ENCODE results near the gene PIK3R6.

PIK3R6 gene

GRCh38 chr17:8862213-8863056 is 5.0 kb downstream of the PIK3R6 start:
- TF ChIP-seq REST (IDR thresholded peaks at IDR 0.05; ENCODE audit: insufficient replicate concordance, low read depth): no peak
- TF ChIP-seq POLR2AphosphoS5 (IDR thresholded peaks at IDR 0.05; ENCODE audit: low read depth): no peak
- TF ChIP-seq SPI1 (IDR thresholded peaks at IDR 0.05; ENCODE audit: borderline replicate concordance, low read depth): no peak
- TF ChIP-seq GABPA (IDR thresholded peaks at IDR 0.05; ENCODE audit: low read depth): no peak
- TF ChIP-seq CTCF (IDR thresholded peaks at IDR 0.05; ENCODE audit: insufficient read depth, low read length): no peak
- no peak overlapping the region for H3K27ac ChIP-seq (replicated peaks)

GRCh38 chr17:8861495-8862181 is 5.8 kb downstream of the PIK3R6 start:
- TF ChIP-seq POLR2AphosphoS5 (IDR thresholded peaks at IDR 0.05; ENCODE audit: low read depth) (no peak), CTCF (IDR thresholded peaks at IDR 0.05; ENCODE audit: insufficient read depth, low read length) (no peak), SPI1 (IDR thresholded peaks at IDR 0.05; ENCODE audit: borderline replicate concordance, low read depth) (no peak), REST (IDR thresholded peaks at IDR 0.05; ENCODE audit: insufficient replicate concordance, low read depth) (no peak), GABPA (IDR thresholded peaks at IDR 0.05; ENCODE audit: low read depth) (no peak)
- Histone ChIP-seq H3K27me3 (ENCODE audit: insufficient read depth, poor library complexity, severe bottlenecking) (no peaks in the 10 kb centered on the region), H3K4me3 (replicated peaks; ENCODE audit: insufficient read depth, low read length) (no peak overlapping the region), H3K27ac (replicated peaks) (peak overlapping the region; percentile 62)
- no peak for DNase-seq (ENCODE audit: low read depth in 1 of 2, low spot score in 1 of 2)

More at GRCh38 chr17:8862213-8863056, 5.0 kb downstream of the PIK3R6 start:
- no peaks in the 10 kb centered on the region for H3K27me3 ChIP-seq (ENCODE audit: insufficient read depth, poor library complexity, severe bottlenecking)
- no peak overlapping the region for H3K4me3 ChIP-seq (replicated peaks; ENCODE audit: insufficient read depth, low read length)
- DNase-seq (ENCODE audit: low read depth in 1 of 2, low spot score in 1 of 2): no peak

- no peak for TF ChIP-seq POLR2AphosphoS5 (IDR thresholded peaks at IDR 0.05; ENCODE audit: low read depth)
- TF ChIP-seq GABPA (IDR thresholded peaks at IDR 0.05; ENCODE audit: low read depth): no peak
- no peak for TF ChIP-seq REST (IDR thresholded peaks at IDR 0.05; ENCODE audit: insufficient replicate concordance, low read depth)
- TF ChIP-seq SPI1 (IDR thresholded peaks at IDR 0.05; ENCODE audit: borderline replicate concordance, low read depth): no peak
- no peak for TF ChIP-seq CTCF (IDR thresholded peaks at IDR 0.05; ENCODE audit: insufficient read depth, low read length)
- Histone ChIP-seq H3K27me3 (ENCODE audit: insufficient read depth, poor library complexity, severe bottlenecking) (no peaks in the 10 kb centered on the region), H3K27ac (replicated peaks) (no peak overlapping the region), H3K4me3 (replicated peaks; ENCODE audit: insufficient read depth, low read length) (no peak overlapping the region)
- no peak for DNase-seq (ENCODE audit: low read depth in 1 of 2, low spot score in 1 of 2)
Measured at GRCh38 chr17:8859804-8860430, 7.6 kb downstream of the PIK3R6 start.

Measured in HL-60 (cell line).